GM12878 (cell line): ENCODE results near the gene EML1. TPM values are rescaled to one million over a fixed set of nuclear protein-coding genes. Genes with fewer than 3 reads are reported as not detected.

Experiments
- ATAC-seq: fragments of 200-7000 bp; cut with Tn5 transposase; 3 replicates; pipeline ENCODE4 v1.9.1; 2020; ENCODE audit warnings: mild to moderate bottlenecking, moderate library complexity
- BruUV-seq: library from RNA; stranded (reverse); fragments of 400-500 nt; replicated peaks from 2 replicates; lab custom pipeline; 2021; lab: Mats Ljungman, UMichigan
- CTCF ChIA-PET: fragments of 300-600 bp; sonication (Branson Sonifier 250); formaldehyde crosslinking; extraction: SDS; loops from one replicate; lab custom pipeline; 2021; ENCODE audit warnings: inconsistent platforms; lab: Yijun Ruan, JAX
- POLR2A ChIA-PET: fragments of 350-600 bp; formaldehyde crosslinking; extraction: SDS; loops from one replicate; lab custom pipeline; 2021; ENCODE audit warnings: inconsistent platforms; lab: Charles Lee
- RAD21 ChIA-PET: fragments of 300-600 bp; sonication (Branson Sonifier 250); formaldehyde crosslinking; loops from one replicate; lab custom pipeline; 2023; ENCODE audit warnings: antibody characterized with exemption; ENCODE audit not compliant: unreplicated experiment; lab: Charles Lee
- SMC1A ChIA-PET: fragments of 300-600 bp; sonication (Branson Sonifier 250); formaldehyde crosslinking; loops from one replicate; lab custom pipeline; 2023; ENCODE audit not compliant: unreplicated experiment, uncharacterized antibody; lab: Charles Lee
- DNase-seq: peaks from one replicate; pipeline ENCODE4 v3.0.0-alpha.2; 2011; ENCODE audit warnings: low read depth, low spot score
- FAIRE-seq: peaks from 3 replicates; lab custom pipeline; 2011; peaks lifted over from hg19 to GRCh38; lab: Jason Lieb, UNC
- H2AFZ ChIP-seq: 2 replicates; pipeline ENCODE4 v1.6.0; 2011; ENCODE audit warnings: low read depth, low read length, control low read depth; ENCODE audit not compliant: control insufficient read depth
- H3K27ac ChIP-seq: 2 replicates; pipeline ENCODE4 v1.5.1; 2011; ENCODE audit warnings: control low read depth; ENCODE audit not compliant: control insufficient read depth, insufficient read depth
- H3K27me3 ChIP-seq, 2 experiments: replicated peaks in 1 of 2; 2 replicates each; pipeline versions ENCODE4 v1.6.0 to v1.6.1; 2011; ENCODE audit warnings: low read length in 1 of 2; ENCODE audit not compliant: control insufficient read depth in 2 of 2, insufficient read depth in 2 of 2
- H3K36me3 ChIP-seq, 2 experiments: 2 replicates each; pipeline ENCODE4 v1.5.1; 2011; ENCODE audit warnings: low read length in 1 of 2; ENCODE audit not compliant: control insufficient read depth in 2 of 2, insufficient read depth in 2 of 2
- H3K4me1 ChIP-seq: 2 replicates; pipeline ENCODE4 v1.6.1; 2011; ENCODE audit warnings: mild to moderate bottlenecking, low read length, moderate library complexity, mixed read lengths; ENCODE audit not compliant: control insufficient read depth, insufficient read depth
- H3K4me2 ChIP-seq: 2 replicates; pipeline ENCODE4 v1.6.0; 2011; ENCODE audit warnings: control low read depth; ENCODE audit not compliant: control insufficient read depth, insufficient read depth
- H3K4me3 ChIP-seq: fragments of 200-600 bp; sonication (generic); 2 replicates; pipeline ENCODE4 v1.5.1; 2016
- H3K79me2 ChIP-seq: 2 replicates; pipeline ENCODE4 v1.6.0; 2011; ENCODE audit warnings: low read length; ENCODE audit not compliant: control insufficient read depth, insufficient read depth
- H3K9ac ChIP-seq: 2 replicates; pipeline ENCODE4 v1.8.0; 2011; ENCODE audit warnings: low read length, control low read depth, mixed read lengths; ENCODE audit not compliant: control insufficient read depth, insufficient read depth
- H3K9me3 ChIP-seq: replicated peaks from 3 replicates; pipeline ENCODE4 v1.5.1; 2011; ENCODE audit warnings: mild to moderate bottlenecking, low read length; ENCODE audit not compliant: control insufficient read depth, insufficient read depth
- H4K20me1 ChIP-seq: 2 replicates; pipeline ENCODE4 v1.6.0; 2011; ENCODE audit not compliant: control insufficient read depth, insufficient read depth
- BHLHE40 ChIP-seq, 2 experiments: fragments of 450-650 bp in 1 of 2; IDR thresholded peaks; 2 replicates each; pipeline ENCODE4 v1.6.1; 2011 to 2017; ENCODE audit warnings: low read depth in 2 of 2, borderline replicate concordance in 1 of 2, improper control_type of control experiment in 1 of 2, low read length in 1 of 2, mild to moderate bottlenecking in 1 of 2
- CUX1 ChIP-seq: IDR thresholded peaks from 2 replicates; pipeline ENCODE4 v1.6.1; 2012; ENCODE audit warnings: improper control_type of control experiment, low read depth, low read length; ENCODE audit not compliant: insufficient replicate concordance
- HDGF ChIP-seq: fragments of 450-650 bp; IDR thresholded peaks from 2 replicates; pipeline ENCODE4 v1.6.1; 2016; ENCODE audit warnings: antibody characterized with exemption
- JUNB ChIP-seq: IDR thresholded peaks from 2 replicates; pipeline ENCODE4 v1.6.1; 2016; ENCODE audit warnings: antibody characterized with exemption, mild to moderate bottlenecking
- LARP7 ChIP-seq: fragments of 450-650 bp; IDR thresholded peaks from 2 replicates; pipeline ENCODE4 v1.6.1; 2017; ENCODE audit warnings: mild to moderate bottlenecking
- NFXL1 ChIP-seq: fragments of 450-650 bp; IDR thresholded peaks from 2 replicates; pipeline ENCODE4 v1.6.1; 2017; ENCODE audit warnings: antibody characterized with exemption, mild to moderate bottlenecking, borderline replicate concordance
- NR2C1 ChIP-seq: fragments of 450-650 bp; IDR thresholded peaks from 2 replicates; pipeline ENCODE4 v1.6.1; 2017; ENCODE audit warnings: antibody characterized with exemption, mild to moderate bottlenecking, moderate library complexity
- NR2F1 ChIP-seq: fragments of 450-650 bp; conservative IDR thresholded peaks from 2 replicates; pipeline ENCODE4 v1.6.1; 2017; ENCODE audit warnings: mild to moderate bottlenecking
- SP1 ChIP-seq: IDR thresholded peaks from one replicate; pipeline ENCODE4 v1.6.1; 2011; ENCODE audit warnings: low read depth, low read length
- SUPT20H ChIP-seq: IDR thresholded peaks from 2 replicates; pipeline ENCODE4 v1.6.1; 2011; ENCODE audit warnings: low read depth, mild to moderate bottlenecking, low read length, moderate library complexity, borderline replicate concordance; ENCODE audit not compliant: control insufficient read depth
- ZNF207 ChIP-seq: fragments of 450-650 bp; IDR thresholded peaks from 2 replicates; pipeline ENCODE4 v1.6.1; 2014; ENCODE audit warnings: antibody characterized with exemption, mild to moderate bottlenecking, borderline replicate concordance
- WGBS: methylation state at CpG from one replicate; pipeline ENCODE4 v1.1.6; 2016; ENCODE audit warnings: low lambda C conversion rate; ENCODE audit not compliant: insufficient replicate concordance, insufficient coverage; ENCODE audit errors: missing lambda C conversion rate; 5-methylcytosine and 5-hydroxymethylcytosine counted together
- in situ Hi-C: fragments of 300-500 bp; cut with MboI; formaldehyde crosslinking; loops from 9 replicates; pipeline ENCODE4 v1.14.3; 2018; ENCODE audit warnings: mixed read lengths
- intact Hi-C: fragments of 100-400 bp; cut with micrococcal nuclease; formaldehyde crosslinking; loops from one replicate; pipeline ENCODE4 v1.14.2; 2022; ENCODE audit not compliant: unreplicated experiment
- polyA plus RNA-seq, 11 experiments: library from polyadenylated mRNA; depleted of rRNA in 4 of 11; unstranded in 6 of 11; stranded (reverse) in 5 of 11; fragments of >200 nt; fragmentation: Nextera tagmentation in 4 of 11; fragmentation: Illumina TruSeq in 1 of 11; extraction: Ambion mirVana in 4 of 11; extraction: Trizol in 1 of 11; gene quantifications; 1 replicate in 1 of 11; 2 replicates in 10 of 11; pipeline versions ENCODE4 v1.2.1 to v1.2.3, GENCODE V29; 2011 to 2016; ENCODE audit warnings: inconsistent platforms in 2 of 11, missing spikeins in 2 of 11, low read depth in 1 of 11
- total RNA-seq, 4 experiments: library from RNA; depleted of rRNA in 3 of 4; stranded (reverse); fragments of >200 nt in 3 of 4; fragmentation: Illumina TruSeq in 1 of 4; extraction: Trizol in 1 of 4; gene quantifications; 2 replicates each; pipeline versions ENCODE4 v1.2.1 to v1.2.3, GENCODE V29; 2013 to 2021
- TF ChIP-seq, protein P1 (sequence below): fragments of 450-650 bp; IDR thresholded peaks from 2 replicates; pipeline ENCODE4 v1.6.1; 2017; ENCODE audit warnings: mild to moderate bottlenecking, moderate library complexity

Gene EML1
- total and polyA plus RNA-seq, 10 of the 15 experiments (the other 5 are each of a cell fraction or from before 2014, with no cell fraction given): 0.05 to 3.4 (median 0.11) TPM; not detected in 3

DNA sequence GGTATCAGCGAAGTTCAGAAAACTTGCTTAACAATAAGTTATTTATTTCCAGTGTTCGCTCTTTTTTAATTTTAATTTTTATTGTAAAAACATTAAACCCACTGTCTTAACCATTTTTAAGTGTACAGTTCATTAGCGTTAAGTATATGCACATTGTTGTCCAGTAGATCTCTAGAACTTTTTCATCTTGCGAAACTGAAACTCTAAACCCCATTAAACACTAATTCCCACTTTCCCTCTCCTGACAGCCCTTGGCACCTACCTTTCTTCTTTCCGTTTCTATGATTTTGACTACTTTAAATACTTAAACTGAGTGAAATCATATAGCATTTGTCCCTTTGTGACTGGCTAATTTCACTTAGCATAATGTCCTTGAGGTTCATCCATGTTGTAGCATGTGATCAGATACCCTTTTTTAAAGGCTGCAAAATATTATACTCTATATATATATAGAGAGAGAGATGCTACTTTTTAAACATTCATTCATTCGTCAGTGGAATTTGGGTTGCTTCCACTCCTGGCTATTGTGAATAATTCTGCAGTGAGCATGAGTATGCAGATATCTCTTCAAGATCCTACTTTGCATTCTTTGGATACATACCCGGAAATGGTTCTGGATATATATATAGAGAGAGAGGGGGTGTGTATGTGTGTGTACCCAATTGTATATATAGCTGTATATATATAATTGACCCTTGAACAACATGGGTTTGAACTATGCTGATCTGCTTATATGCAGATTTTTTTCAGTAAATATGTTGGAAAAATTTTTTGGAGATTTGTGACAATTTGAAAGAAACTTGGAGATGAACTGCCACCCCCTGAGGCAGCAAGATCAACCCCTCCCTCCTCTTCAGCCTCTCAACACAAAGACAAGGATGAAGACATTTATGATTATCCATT lies 197.3 kb downstream of the EML1 start:
- Histone ChIP-seq H3K4me2 (no peak overlapping the region), H3K79me2 (no peaks in the 10 kb centered on the region), H3K4me1 (peaks cover 4% of the 10 kb centered on the region; the same call in 1 of the 2 replicates), H2AFZ (no peak overlapping the region), H3K4me3 (no peak overlapping the region), H3K9me3 (no peaks in the 10 kb centered on the region; the same call in 2 of the 3 replicates), H3K27me3 (no peaks in the 10 kb centered on the region; a peak in 1 of 4 replicates), H3K9ac (no peak overlapping the region), H3K27ac (no peak overlapping the region), H4K20me1 (no peaks in the 10 kb centered on the region), H3K36me3 (no peaks in the 10 kb centered on the region)
- intact Hi-C loops (no loop called here), in situ Hi-C loops (no loop called here)
- POLR2A ChIA-PET: no interaction called here
- 70% methylated on average over 7 of the region's 7 CpGs for WGBS
- RAD21 ChIA-PET: no interaction called here
- BruUV-seq: no TSS peak
- SMC1A ChIA-PET: interaction anchor here (0.7 to 0.8 kb wide), 2 partner anchors 34 to 104 kb away, joined by 3 to 4 read pairs; no protein-coding TSS in a partner anchor
- FAIRE-seq (no peak), DNase-seq (no peak), ATAC-seq (no peak)
- CTCF ChIA-PET: interaction anchor here (1.0 to 1.6 kb wide), 4 partner anchors 9 to 203 kb away, joined by 4 to 8 read pairs (median 6); no protein-coding TSS in a partner anchor
- TF ChIP-seq SP1 (no peak), HDGF (no peak), JUNB (no peak), LARP7 (no peak), NR2C1 (no peak), BHLHE40 (IDR thresholded peaks at IDR 0.05; ENCODE audit: borderline replicate concordance in 1 of 2, low read depth in 2 of 2, low read length in 1 of 2) (no peak), ZNF207 (no peak), CUX1 (no peak), SUPT20H (no peak), NR2F1 (no peak), NFXL1 (no peak)
- TF ChIP-seq, protein P1, sequence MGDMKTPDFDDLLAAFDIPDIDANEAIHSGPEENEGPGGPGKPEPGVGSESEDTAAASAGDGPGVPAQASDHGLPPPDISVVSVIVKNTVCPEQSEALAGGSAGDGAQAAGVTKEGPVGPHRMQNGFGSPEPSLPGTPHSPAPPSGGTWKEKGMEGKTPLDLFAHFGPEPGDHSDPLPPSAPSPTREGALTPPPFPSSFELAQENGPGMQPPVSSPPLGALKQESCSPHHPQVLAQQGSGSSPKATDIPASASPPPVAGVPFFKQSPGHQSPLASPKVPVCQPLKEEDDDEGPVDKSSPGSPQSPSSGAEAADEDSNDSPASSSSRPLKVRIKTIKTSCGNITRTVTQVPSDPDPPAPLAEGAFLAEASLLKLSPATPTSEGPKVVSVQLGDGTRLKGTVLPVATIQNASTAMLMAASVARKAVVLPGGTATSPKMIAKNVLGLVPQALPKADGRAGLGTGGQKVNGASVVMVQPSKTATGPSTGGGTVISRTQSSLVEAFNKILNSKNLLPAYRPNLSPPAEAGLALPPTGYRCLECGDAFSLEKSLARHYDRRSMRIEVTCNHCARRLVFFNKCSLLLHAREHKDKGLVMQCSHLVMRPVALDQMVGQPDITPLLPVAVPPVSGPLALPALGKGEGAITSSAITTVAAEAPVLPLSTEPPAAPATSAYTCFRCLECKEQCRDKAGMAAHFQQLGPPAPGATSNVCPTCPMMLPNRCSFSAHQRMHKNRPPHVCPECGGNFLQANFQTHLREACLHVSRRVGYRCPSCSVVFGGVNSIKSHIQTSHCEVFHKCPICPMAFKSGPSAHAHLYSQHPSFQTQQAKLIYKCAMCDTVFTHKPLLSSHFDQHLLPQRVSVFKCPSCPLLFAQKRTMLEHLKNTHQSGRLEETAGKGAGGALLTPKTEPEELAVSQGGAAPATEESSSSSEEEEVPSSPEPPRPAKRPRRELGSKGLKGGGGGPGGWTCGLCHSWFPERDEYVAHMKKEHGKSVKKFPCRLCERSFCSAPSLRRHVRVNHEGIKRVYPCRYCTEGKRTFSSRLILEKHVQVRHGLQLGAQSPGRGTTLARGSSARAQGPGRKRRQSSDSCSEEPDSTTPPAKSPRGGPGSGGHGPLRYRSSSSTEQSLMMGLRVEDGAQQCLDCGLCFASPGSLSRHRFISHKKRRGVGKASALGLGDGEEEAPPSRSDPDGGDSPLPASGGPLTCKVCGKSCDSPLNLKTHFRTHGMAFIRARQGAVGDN: no peak
